Measurements from ENCODE around the gene TMEM63C.

DNA sequence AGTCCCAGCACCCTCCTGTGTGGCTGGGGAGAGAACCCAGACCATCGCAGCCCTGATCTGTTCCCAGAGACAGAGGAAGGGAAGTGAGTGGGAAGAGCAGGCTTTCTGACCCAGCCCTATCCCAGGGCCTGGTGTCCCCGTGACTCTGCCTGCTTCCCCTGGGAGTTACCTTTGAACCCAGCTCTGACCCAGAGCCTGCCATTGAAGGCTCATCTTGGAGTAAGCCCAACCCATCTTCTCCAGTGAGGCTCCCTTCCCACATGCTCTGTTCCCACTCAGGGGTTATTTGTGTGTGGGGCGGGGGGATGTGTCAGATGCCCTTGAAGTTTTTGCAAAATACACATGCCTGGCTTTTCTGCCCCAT lies 6.0 kb downstream of the TMEM63C start:
- no peak for TF ChIP-seq NFRKB (IDR thresholded peaks at IDR 0.05)
- no peak for TF ChIP-seq FOXM1 (IDR thresholded peaks at IDR 0.05; ENCODE audit: borderline replicate concordance)
